ENCODE measurements around the gene RAI1.

- TF ChIP-seq TAF1 (IDR thresholded peaks at IDR 0.05; ENCODE audit: borderline replicate concordance, insufficient read depth, low read length) (no peak), POLR2AphosphoS5 (IDR thresholded peaks at IDR 0.05; ENCODE audit: low read depth, low read length) (no peak), SIN3A (IDR thresholded peaks at IDR 0.05; ENCODE audit: borderline replicate concordance, insufficient read depth, low read length) (no peak)
Measured at GRCh38 chr17:17676752-17677151, 4.5 kb upstream of the RAI1 start.

All from PFSK-1 (cell line).